HCT116 (cell line): ENCODE results near the gene ABCC1.

ENCODE experiments used
- POLR2AphosphoS5 ChIP-seq: IDR thresholded peaks from 2 replicates; pipeline ENCODE4 v1.6.1; 2011; ENCODE audit warnings: mild to moderate bottlenecking, low read depth, low read length, moderate library complexity
- RAD21 ChIP-seq: IDR thresholded peaks from 2 replicates; pipeline ENCODE4 v1.6.1; 2012; ENCODE audit warnings: low read depth, mild to moderate bottlenecking
- SIN3A ChIP-seq: IDR thresholded peaks from 2 replicates; pipeline ENCODE4 v1.6.1; 2012; ENCODE audit warnings: low read depth
- YY1 ChIP-seq: IDR thresholded peaks from 2 replicates; pipeline ENCODE4 v1.6.1; 2011; ENCODE audit warnings: low read length, low read depth, moderate library complexity, mild to moderate bottlenecking; ENCODE audit not compliant: insufficient replicate concordance; ENCODE audit errors: extremely low read depth
- TF ChIP-seq, protein P1 (sequence below), 3 experiments: fragments of 200-600 bp in 1 of 3; sonication (generic) in 1 of 3; IDR thresholded peaks in 2 of 3; conservative IDR thresholded peaks in 1 of 3; 2 replicates each; pipeline ENCODE4 v1.5.1; 2012 to 2017; ENCODE audit warnings: low read depth in 2 of 3, low read length in 2 of 3, antibody characterized with exemption in 1 of 3, borderline replicate concordance in 1 of 3, control low read depth in 1 of 3, mild to moderate bottlenecking in 1 of 3, mixed read lengths in 1 of 3, mixed run types in 1 of 3, moderate library complexity in 1 of 3; ENCODE audit not compliant: insufficient read depth in 1 of 3
- TF ChIP-seq, protein P2 (sequence below): IDR thresholded peaks from 2 replicates; pipeline ENCODE4 v1.6.1; 2012
- TF ChIP-seq, protein P3 (sequence below): IDR thresholded peaks from 2 replicates; pipeline ENCODE4 v1.6.1; 2011; ENCODE audit warnings: mild to moderate bottlenecking, low read length, moderate library complexity; ENCODE audit not compliant: insufficient replicate concordance; ENCODE audit errors: extremely low read depth

DNA sequence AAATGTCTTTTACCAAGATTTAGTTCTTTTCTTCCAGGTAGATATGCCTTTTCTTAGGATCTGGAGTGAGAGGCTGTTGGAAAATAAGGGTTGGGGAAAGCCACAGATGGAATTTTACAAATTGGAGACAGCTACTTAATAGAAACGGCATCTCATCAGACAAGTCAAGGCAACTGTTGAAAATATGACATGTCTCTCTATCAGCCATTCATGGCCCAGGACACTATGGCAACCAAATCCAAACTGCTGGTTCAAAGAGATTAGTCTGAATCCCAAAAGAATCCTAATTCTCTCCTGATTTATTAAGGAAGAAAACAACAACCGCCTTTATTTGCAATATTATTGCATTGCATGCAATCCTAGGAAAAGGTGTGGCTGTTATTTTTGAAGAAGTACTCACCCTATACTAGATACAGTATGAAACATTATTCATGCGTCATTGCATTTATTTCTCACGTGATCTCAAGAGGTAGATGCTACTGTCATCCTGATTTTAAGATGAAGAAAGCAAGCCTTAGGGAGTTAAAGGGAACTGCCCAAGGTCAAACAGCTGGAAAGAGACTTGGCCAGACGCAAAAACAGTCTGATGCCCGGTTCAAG is 48.4 kb upstream of the ABCC1 start:
- TF ChIP-seq, protein P1, sequence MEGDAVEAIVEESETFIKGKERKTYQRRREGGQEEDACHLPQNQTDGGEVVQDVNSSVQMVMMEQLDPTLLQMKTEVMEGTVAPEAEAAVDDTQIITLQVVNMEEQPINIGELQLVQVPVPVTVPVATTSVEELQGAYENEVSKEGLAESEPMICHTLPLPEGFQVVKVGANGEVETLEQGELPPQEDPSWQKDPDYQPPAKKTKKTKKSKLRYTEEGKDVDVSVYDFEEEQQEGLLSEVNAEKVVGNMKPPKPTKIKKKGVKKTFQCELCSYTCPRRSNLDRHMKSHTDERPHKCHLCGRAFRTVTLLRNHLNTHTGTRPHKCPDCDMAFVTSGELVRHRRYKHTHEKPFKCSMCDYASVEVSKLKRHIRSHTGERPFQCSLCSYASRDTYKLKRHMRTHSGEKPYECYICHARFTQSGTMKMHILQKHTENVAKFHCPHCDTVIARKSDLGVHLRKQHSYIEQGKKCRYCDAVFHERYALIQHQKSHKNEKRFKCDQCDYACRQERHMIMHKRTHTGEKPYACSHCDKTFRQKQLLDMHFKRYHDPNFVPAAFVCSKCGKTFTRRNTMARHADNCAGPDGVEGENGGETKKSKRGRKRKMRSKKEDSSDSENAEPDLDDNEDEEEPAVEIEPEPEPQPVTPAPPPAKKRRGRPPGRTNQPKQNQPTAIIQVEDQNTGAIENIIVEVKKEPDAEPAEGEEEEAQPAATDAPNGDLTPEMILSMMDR (IDR thresholded peaks at IDR 0.05 in 2 of 3, conservative IDR thresholded peaks at IDR 0.05 in 1 of 3; ENCODE audit: borderline replicate concordance in 1 of 3, insufficient read depth in 1 of 3, low read depth in 2 of 3, low read length in 2 of 3): no peak
- no peak for TF ChIP-seq SIN3A
- TF ChIP-seq, protein P2, sequence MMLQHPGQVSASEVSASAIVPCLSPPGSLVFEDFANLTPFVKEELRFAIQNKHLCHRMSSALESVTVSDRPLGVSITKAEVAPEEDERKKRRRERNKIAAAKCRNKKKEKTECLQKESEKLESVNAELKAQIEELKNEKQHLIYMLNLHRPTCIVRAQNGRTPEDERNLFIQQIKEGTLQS: no peak
- no peak for TF ChIP-seq YY1
- no peak for TF ChIP-seq RAD21
- TF ChIP-seq POLR2AphosphoS5: no peak
- TF ChIP-seq, protein P3, sequence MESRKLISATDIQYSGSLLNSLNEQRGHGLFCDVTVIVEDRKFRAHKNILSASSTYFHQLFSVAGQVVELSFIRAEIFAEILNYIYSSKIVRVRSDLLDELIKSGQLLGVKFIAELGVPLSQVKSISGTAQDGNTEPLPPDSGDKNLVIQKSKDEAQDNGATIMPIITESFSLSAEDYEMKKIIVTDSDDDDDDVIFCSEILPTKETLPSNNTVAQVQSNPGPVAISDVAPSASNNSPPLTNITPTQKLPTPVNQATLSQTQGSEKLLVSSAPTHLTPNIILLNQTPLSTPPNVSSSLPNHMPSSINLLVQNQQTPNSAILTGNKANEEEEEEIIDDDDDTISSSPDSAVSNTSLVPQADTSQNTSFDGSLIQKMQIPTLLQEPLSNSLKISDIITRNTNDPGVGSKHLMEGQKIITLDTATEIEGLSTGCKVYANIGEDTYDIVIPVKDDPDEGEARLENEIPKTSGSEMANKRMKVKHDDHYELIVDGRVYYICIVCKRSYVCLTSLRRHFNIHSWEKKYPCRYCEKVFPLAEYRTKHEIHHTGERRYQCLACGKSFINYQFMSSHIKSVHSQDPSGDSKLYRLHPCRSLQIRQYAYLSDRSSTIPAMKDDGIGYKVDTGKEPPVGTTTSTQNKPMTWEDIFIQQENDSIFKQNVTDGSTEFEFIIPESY: no peak
